Peyer's patch (tissue), 4 donors: ENCODE results near the gene SLC33A1. TPM values are rescaled to one million over a fixed set of nuclear protein-coding genes. Genes with fewer than 3 reads are reported as not detected.

Experiments
- DNase-seq, 3 donors: peaks; one replicate each; pipeline ENCODE4 v3.0.0-alpha.2; 2017 to 2019
- H3K27ac ChIP-seq, 4 donors: fragments of 200-600 bp; sonication (generic); one replicate each; pipeline ENCODE4 v1.5.1; 2016 to 2019
- H3K27me3 ChIP-seq, 2 donors: fragments of 200-600 bp; sonication (generic); one replicate each; pipeline ENCODE4 v1.5.1; 2019
- H3K36me3 ChIP-seq, 3 donors: fragments of 200-600 bp; sonication (generic); one replicate each; pipeline ENCODE4 v1.5.1; 2016 to 2019
- H3K4me1 ChIP-seq, 4 donors: fragments of 200-600 bp; sonication (generic); one replicate each; pipeline ENCODE4 v1.5.1; 2016 to 2019
- H3K4me3 ChIP-seq, 4 donors: fragments of 200-600 bp; sonication (generic); 1 replicate in 3 of 4; 2 replicates in 1 of 4; pipeline ENCODE4 v1.5.1; 2016 to 2019; ENCODE audit warnings: mild to moderate bottlenecking in 1 of 4
- H3K9me3 ChIP-seq, 4 donors: fragments of 200-600 bp; sonication (generic); one replicate each; pipeline ENCODE4 v1.5.1; 2016 to 2019; ENCODE audit warnings: mild to moderate bottlenecking in 1 of 4
- POLR2A ChIP-seq, 2 donors: fragments of 450-650 bp; IDR thresholded peaks; one replicate each; pipeline ENCODE4 v1.5.1; 2017; ENCODE audit warnings: antibody characterized with exemption in 2 of 2, mild to moderate bottlenecking in 2 of 2, moderate library complexity in 2 of 2
- total RNA-seq, 4 donors: library from RNA; depleted of rRNA; stranded (reverse); fragments of >200 nt; gene quantifications; one replicate each; pipeline ENCODE4 v1.1.0, GENCODE V29; 2016
- TF ChIP-seq, protein P1 (sequence below), 6 experiments: fragments of 450-650 bp in 4 of 6; fragments of 200-600 bp in 2 of 6; sonication (generic) in 1 of 6; IDR thresholded peaks; one replicate each; pipeline ENCODE4 v1.5.1; 2017 to 2019; ENCODE audit warnings: antibody characterized with exemption in 6 of 6, mild to moderate bottlenecking in 3 of 6, moderate library complexity in 1 of 6

SLC33A1 gene
- total RNA-seq, 4 donors from 2014 or later, result 12.4 to 44.7 (median 30.3) TPM

DNA sequence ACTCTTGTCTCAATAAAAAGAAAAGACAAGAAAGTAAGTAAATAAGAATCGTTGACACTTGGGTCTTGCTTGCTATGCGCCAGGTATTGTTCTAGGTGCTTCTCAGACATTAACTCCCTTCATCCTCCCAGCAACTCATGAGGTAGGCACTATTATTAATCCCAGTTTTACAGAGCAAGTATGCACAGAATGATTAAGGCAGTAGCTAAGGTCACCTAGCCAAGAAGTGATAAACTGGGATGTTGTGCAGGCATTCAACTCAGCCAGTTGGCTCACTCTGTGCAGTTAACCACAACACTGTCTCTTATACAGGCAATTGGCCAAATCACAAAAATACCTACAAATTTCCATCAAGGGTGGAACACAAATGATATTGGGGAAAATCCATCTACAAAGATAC, 46.4 kb downstream of the SLC33A1 start:
- no peak for DNase-seq
- no peaks in the 10 kb centered on the region for H3K27me3 ChIP-seq
- no peaks in the 10 kb centered on the region for H3K36me3 ChIP-seq
- TF ChIP-seq, protein P1, sequence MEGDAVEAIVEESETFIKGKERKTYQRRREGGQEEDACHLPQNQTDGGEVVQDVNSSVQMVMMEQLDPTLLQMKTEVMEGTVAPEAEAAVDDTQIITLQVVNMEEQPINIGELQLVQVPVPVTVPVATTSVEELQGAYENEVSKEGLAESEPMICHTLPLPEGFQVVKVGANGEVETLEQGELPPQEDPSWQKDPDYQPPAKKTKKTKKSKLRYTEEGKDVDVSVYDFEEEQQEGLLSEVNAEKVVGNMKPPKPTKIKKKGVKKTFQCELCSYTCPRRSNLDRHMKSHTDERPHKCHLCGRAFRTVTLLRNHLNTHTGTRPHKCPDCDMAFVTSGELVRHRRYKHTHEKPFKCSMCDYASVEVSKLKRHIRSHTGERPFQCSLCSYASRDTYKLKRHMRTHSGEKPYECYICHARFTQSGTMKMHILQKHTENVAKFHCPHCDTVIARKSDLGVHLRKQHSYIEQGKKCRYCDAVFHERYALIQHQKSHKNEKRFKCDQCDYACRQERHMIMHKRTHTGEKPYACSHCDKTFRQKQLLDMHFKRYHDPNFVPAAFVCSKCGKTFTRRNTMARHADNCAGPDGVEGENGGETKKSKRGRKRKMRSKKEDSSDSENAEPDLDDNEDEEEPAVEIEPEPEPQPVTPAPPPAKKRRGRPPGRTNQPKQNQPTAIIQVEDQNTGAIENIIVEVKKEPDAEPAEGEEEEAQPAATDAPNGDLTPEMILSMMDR (IDR thresholded peaks at IDR 0.05), result no peak
- TF ChIP-seq POLR2A (IDR thresholded peaks at IDR 0.05), result no peak
- H3K27ac ChIP-seq, result no peak overlapping the region
- H3K4me3 ChIP-seq, result no peak overlapping the region
- no peaks in the 10 kb centered on the region for H3K4me1 ChIP-seq
- H3K9me3 ChIP-seq, result no peaks in the 10 kb centered on the region

DNA sequence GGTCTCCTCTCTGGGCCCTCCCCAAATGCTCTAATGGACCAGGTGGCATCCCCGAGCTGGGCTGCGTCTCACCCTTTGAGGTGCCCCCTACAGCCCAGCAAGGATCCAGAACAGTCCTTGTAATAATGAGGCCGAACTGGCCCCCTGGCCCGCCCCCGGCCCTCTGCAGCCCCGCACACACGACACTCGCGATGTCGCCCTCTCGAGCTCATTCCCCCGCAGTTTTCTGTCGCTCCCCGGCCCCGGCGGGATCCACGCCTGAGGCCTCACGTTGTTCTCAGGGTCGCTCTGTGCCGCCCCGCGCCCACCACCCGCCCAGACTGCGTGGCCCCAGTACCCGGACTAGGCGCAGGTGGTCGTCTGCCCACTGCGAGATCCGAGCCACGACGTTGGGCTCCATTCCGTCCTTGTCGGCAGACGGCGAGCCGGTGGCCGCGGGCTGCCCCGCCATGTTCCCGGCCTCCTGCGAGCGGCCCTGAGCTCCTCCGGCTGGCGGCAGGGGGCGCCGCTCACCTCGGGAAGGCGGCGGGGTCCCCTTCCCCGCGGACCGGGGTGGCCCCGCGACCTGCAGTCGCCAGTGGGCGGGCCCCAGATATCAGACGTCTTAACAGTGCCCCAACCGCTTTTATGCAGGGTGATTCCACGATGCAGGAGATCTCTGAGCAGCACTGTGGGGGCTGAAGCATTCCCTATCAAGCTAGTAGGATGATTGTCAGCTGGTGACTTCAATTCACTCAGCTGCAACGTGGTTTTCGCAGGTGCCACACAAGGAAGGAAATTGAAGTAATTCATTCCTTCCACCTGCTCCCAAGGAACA, 48.2 kb downstream of the SLC33A1 start, which contains the start of gene C3orf33:
C3orf33 (minus strand) TSS at position 477 of the 817 bp plus-strand sequence; CDS start at position 451, 26 bp downstream.
- peak within 1 kb of the TSS; percentile 44 to 76 (median 73) for H3K27ac ChIP-seq
- TF ChIP-seq, protein P1 (IDR thresholded peaks at IDR 0.05), result peak; percentile 38 to 90 (median 84)
- TF ChIP-seq POLR2A (IDR thresholded peaks at IDR 0.05), result no peak
- H3K4me3 ChIP-seq, result peak within 1 kb of the TSS; percentile 60 to 94 (median 82)
- no peaks in the 10 kb centered on the region for H3K9me3 ChIP-seq
- no peaks in the 10 kb centered on the region for H3K36me3 ChIP-seq
- DNase-seq, result peak; percentile 71 to 88 (median 87)
- H3K4me1 ChIP-seq, result no peaks in the 10 kb centered on the region
- H3K27me3 ChIP-seq, result no peaks in the 10 kb centered on the region

DNA sequence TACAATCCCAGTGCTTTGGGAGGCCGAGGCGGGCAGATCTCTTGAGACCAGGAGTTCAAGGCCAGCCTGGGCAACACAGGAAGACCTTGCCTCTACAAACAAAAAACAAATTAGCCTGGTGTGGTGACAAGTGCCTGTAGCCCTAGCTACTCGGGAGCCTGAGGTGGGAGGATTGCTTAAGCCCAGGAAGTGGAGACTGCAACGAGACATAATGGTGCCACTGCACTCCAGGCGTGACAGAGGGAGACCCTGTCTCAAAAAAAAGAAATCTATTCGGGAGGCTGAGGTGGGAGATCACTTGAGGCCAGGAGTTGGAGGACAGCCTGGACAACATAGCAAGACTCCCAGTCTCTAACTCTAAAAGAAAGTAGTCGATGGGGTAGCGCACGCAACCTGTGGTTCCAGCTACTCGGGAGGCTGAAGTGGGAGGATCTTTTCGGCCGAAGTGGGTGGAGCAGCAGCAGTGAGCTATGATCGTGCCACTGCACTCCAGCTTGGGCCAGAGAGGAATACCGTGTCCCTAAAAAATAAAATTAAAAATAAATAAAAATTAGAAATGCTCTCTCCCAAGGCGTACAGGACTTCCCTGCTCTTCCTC, 48.9 kb downstream of the SLC33A1 start:
- DNase-seq, result peak in 2 of 3 donors; percentile 60 to 71
- H3K4me1 ChIP-seq, result no peaks in the 10 kb centered on the region
- TF ChIP-seq, protein P1 (IDR thresholded peaks at IDR 0.05), result no peak
- no peak for TF ChIP-seq POLR2A (IDR thresholded peaks at IDR 0.05)
- no peaks in the 10 kb centered on the region for H3K27me3 ChIP-seq
- H3K27ac ChIP-seq, result peak overlapping the region in 3 of 4 donors; percentile 72 to 76 (median 74)
- peak overlapping the region; percentile 60 to 94 (median 82) for H3K4me3 ChIP-seq
- no peaks in the 10 kb centered on the region for H3K36me3 ChIP-seq
- no peaks in the 10 kb centered on the region for H3K9me3 ChIP-seq

DNA sequence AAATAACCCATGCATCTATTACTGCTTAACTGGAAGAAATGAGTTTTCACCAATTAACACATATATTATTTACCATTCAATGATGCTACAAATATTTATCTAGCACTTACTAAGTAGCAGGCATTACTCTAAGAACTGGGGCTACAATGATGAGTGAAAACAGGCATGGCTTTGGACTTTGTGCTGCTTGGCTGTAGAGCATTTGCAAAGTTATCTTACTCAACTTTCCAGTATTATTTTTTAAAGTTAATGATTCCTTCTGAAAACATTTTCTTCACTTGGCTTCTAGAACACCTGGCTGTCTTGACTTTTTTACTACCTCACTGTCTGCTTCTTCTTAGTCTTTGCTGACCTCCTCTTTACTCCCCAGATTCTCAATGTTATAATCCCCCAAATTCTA, 49.9 kb downstream of the SLC33A1 start:
- no peaks in the 10 kb centered on the region for H3K27me3 ChIP-seq
- TF ChIP-seq POLR2A (IDR thresholded peaks at IDR 0.05), result no peak
- TF ChIP-seq, protein P1 (IDR thresholded peaks at IDR 0.05), result no peak
- no peak overlapping the region for H3K27ac ChIP-seq
- no peaks in the 10 kb centered on the region for H3K4me1 ChIP-seq
- no peaks in the 10 kb centered on the region for H3K9me3 ChIP-seq
- no peak overlapping the region for H3K4me3 ChIP-seq
- no peaks in the 10 kb centered on the region for H3K36me3 ChIP-seq
- no peak for DNase-seq

DNA sequence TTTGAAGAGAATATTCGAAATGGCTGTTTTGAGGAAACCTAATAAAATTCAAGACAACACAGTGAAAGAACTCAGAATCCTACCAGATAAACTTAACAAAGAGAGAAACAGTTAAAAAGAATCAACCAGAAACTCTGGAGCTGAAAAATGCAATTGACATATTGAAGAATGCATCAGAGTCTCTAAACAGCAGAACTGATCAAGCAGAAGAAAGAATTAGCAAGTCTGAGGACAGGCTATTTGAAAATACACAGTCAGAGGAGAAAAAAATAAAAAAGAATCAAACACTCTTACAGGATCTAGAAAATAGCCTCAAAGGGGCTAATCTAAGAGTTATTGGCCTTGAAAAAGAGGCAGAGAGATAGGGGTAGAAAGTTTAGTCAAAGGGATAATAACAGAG, 61.7 kb downstream of the SLC33A1 start:
- H3K36me3 ChIP-seq, result peaks cover 0 to 6% (median 0%) of the 10 kb centered on the region in 3 donors
- TF ChIP-seq POLR2A (IDR thresholded peaks at IDR 0.05), result no peak
- TF ChIP-seq, protein P1 (IDR thresholded peaks at IDR 0.05), result no peak
- H3K9me3 ChIP-seq, result no peaks in the 10 kb centered on the region
- DNase-seq, result no peak
- H3K27ac ChIP-seq, result no peak overlapping the region
- no peak overlapping the region for H3K4me3 ChIP-seq
- H3K4me1 ChIP-seq, result no peaks in the 10 kb centered on the region
- no peaks in the 10 kb centered on the region for H3K27me3 ChIP-seq
